Measurements from ENCODE around the gene SMIM21.

The SMIM21 gene

DNA sequence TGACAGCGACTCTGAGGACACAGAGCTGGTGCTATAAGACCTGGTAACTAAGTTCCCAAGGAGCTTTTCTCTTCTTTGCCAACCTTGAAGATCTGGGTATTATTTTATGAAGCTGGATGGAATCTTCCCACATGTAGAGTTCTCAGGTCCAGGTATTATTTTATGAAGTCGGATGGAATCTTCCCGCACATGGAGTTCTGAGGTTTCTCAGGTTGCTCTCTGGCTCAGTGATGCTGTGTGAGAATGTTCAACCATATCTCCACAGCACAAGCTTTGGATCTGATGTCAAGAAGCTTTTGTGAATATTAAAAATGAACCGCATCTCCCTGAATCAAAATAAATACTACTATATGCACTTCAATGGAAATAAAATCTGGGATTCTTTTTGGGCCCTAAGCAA lies at the start of gene SMIM21:
SMIM21 (minus strand) TSS at position 101 of the 400 bp plus-strand sequence. CDS start 140 bp downstream, outside the sequence.
- no peak for DNase-seq

DNA sequence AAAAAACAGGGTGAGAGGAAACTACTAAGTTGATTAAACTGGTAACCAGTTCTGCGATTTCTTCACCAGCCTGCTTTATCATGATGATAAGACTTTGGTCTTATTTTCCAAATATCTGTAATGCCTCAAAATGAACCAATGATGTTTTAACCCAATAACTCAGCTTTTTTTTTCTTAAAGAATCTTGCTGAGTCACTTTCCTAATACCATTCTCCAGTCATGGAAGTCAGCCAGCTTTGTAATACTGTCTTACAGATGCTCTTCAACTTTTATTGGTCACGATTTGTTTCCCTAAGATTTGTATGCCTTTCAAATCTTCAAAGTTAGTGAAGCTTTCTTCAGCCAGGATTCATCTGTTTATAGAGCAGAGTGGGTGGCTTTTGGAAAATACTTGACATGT lies 47.7 kb upstream of the SMIM21 start:
- no peak for DNase-seq

DNA sequence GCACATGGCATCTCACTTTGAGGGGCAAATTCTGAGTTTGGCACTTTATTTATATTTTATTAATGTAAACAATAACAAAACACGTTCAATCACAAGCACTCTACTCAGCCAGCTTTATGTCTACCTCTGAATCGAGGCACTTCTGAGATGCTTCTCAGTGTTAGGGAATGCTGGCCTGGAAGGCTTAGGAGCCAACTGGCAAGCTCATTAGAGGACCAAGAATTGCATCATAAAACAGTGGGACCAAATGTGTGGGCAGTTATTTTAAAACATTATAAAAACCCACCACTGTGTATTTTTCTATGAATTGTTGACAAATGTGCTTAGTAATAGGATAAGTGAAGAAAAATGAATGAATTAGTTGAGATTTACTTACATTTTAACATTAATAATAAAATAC lies 46.8 kb upstream of the SMIM21 start:
- DNase-seq = no peak

DNA sequence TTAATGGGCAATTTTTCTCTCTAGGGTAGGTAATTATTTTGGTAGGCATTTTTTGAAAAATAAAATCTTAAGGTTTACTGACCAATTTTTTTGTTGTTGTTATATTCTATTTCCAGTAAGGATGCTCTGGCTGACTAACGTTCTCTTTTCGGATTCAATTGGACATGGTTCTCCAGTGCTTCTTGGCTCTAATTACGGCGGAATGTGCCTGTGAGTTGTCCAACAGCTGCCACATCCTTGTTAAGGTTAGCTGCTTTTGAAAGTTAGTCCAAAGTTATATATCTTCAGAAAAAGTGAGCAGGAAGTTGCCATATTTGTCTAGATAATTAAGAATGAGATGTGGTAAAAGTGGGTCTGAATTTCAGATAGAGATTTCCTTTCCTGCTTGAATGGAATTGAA lies 45.8 kb upstream of the SMIM21 start:
- DNase-seq = no peak

DNA sequence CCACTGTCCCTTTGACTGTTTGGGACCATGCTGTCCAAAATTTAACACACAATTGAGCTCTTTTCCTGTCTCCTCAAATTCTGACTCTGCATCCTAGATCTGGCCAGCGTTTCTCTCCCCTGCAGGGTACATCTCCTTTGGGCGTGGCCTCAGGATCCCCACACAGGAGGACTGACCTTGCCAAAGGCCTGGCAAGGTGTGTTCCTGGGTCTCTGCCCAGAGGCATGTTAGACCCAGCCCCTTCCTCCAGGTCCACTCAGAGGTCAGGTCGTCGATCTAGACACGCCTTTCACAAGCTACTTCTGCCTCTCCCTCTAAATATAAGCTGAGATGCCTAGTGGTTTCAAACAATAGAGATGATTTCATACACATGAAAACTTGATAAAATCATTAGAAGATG lies 45.4 kb upstream of the SMIM21 start:
- no peak for DNase-seq

DNA sequence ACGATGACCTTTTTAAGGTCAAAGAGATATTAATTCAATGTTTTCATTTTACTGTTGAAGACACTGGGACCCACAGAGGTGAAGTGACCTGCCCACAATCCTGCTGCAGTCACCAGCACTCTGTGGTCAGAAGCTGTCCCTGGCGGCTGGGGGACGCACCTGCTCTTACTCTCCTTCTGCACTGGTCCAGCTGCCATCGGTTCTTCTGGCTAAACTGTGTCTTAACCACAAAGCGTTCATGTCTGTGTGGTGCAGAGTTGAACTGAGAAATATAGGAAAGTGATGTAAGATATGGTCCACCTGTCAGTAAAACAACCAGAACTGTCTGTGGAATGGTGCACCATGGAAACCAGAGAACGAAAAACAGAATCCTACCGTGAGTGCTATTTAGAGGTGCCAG lies 44.9 kb upstream of the SMIM21 start:
- no peak for DNase-seq

DNA sequence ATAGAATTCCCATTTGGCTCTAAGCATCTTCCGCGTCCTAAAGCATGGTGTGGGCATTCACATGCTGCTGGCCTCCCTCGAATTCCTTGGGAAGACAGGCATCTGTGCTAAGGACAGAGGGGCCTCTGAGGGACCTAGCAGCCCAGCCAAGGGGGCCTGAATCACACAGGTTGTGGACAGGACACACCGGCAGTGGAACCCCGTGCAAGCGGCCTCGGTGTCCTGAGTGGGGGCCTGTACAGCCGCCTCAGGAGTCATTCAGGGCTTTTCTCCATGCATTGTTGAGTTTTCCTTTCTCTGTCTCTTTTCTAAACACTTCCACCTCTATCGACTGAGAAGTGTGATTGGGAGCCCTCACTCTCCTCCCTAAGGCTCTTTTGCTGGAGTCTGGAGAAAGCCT lies 44.3 kb upstream of the SMIM21 start:
- no peak for DNase-seq

DNA sequence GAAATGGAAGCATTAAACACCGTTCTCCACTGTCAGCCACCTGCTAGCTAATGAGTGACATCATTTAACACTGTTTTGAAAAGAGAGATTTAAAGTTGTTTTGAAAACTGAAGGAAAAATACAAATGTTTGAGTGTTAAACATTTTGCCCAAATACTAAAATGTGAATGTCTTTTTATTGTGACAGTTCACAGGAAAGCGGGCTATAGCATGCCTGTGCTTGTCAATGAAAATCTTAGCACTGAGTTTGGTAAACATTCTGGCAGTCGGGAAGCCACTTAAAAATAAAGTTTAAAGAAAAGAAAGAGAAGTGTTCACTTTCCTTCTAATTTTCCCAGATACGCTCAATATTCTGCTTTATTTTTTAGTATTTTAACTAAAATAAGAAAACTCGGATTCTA lies 40.3 kb upstream of the SMIM21 start:
- DNase-seq = no peak

DNA sequence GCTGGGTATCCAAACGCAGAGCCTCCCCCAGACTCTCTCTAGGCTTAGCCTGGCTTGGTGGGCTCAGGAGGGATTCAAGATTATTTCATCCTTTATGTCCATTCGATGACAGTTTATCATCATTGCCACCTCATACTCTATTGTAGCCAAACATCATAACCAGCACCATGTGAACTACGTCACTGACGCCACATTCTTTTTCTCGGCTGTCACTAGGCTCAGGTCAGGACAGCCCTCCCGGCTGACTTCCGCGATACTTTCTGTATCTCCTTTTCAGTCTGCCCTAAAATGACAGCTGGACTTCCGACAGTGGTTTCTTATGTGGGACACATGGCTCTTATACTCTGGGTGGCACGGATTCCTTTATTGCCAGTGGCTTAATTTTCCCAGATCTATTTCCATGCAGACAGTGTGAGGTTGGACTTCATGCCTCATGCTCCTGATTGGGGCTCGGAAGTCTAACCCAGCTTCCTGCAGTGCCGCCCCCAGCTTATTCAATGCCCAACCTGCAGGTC lies 39.8 kb upstream of the SMIM21 start:
- no peak for DNase-seq

DNA sequence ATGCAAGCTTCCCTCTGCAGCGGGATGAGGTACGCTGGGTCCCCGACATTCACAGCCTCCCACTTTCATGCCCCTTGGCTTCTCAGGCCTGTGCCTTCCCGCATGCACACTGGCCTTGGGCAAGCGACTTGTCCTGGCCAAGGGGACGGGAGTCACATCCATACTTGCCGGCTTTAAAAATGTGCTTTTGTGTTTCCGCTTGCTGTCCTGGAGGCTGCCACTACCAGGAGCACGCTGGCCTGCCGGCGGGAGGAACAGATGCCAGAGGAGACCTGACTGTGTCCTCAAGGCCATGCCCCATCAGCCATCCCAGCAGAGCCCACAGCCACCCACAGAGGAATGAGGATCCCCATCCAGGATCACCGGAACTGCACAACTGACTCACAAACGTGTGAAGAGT lies 36.9 kb upstream of the SMIM21 start:
- no peak for DNase-seq

DNA sequence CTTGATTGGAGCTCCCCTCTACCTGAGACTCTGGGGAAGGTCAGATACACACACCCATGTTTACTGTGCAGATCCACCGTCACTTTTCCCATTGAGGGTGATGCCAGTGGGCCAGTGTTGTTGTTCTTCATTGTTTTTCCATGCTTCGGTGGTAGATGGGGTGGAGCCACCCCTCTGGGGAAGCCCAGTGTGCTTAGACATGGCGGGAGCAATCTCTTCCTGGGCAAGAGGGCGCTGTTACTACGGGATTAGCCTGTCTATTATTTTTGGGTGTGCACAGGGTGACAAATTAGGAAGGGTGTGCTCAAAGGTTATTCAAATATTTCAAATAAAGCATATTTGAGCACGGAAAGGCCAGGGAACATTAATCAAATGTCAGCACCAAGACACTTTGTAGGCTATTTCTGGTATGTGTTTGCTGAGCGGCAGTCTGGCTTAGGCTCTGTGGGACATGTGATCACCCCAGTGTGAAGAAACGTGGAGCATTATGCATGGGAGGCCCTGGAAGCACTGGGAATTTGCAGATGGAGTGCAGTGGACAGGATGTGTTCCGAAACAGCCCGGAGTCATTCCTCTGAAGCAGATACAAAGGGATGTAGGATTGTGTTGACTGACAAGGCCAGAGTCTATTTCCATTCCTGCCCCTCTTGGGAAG lies 34.8 kb upstream of the SMIM21 start:
- no peak for DNase-seq

DNA sequence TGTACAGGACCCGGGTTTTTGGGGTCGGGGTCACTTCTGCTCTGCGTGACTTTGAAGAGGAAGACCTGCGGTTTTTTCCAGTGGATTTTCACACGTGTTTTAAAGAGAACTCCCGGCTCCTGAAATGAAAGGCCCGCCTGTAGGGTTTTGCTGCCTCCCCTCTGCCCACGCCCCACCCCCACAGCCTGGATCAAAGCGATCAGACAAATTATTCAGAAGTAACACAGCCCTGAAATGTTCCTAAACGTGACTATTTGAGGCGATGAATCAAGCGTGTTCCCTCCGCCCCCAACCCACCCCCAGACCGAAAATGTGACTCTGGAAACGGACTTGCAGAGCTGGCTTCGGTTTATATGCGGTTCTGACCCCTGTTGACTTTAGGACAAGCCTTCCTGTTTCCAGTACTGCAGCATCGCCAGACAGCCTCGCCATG lies 28.7 kb upstream of the SMIM21 start:
- DNase-seq = no peak

DNA sequence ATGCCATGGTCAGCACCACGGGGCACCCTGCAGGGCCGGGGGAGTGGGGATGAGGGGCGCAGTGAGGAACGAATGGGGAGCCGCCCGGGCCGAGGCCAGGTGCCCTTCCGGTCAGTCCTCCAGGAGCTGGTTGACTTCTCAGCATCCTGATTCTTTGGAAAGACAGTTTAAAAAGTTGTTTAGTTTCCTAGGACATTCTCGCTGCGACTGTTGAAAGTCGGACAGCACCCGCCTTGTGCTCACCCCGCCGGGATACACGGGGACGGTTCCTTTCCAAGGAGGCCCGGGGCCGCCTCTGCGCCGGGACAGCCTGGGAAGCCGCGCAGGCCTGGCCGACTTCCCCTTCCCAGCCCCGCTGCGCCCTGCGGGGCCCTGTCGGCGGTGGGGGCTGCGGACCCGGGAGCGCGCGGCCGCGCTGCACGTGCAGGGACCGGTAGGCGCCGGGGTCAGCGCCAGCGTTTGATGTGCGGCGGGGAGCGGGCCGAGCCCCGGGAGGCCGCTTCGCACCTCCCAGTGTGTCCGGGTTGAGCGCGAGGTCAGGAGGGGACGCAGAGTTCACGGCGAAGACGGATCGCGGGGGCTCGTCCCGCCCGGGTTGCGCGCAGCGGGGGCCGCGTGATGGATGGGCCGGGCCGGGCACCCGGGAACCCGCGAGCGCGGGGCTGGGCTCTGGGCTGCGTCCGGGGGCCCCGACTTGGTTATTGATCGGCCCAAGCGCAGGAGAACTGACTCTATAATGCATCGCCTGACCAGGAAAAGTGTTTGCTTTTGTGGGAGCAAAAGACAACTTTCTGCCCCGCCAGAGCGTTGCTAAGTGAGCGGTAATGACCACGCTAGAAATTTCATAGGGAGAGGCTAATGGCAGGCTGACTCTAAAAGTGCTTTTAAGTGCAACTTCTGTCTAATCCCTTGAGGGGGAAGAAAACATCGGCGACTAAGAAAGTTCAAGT lies 28.0 kb upstream of the SMIM21 start:
- no peak for DNase-seq

DNA sequence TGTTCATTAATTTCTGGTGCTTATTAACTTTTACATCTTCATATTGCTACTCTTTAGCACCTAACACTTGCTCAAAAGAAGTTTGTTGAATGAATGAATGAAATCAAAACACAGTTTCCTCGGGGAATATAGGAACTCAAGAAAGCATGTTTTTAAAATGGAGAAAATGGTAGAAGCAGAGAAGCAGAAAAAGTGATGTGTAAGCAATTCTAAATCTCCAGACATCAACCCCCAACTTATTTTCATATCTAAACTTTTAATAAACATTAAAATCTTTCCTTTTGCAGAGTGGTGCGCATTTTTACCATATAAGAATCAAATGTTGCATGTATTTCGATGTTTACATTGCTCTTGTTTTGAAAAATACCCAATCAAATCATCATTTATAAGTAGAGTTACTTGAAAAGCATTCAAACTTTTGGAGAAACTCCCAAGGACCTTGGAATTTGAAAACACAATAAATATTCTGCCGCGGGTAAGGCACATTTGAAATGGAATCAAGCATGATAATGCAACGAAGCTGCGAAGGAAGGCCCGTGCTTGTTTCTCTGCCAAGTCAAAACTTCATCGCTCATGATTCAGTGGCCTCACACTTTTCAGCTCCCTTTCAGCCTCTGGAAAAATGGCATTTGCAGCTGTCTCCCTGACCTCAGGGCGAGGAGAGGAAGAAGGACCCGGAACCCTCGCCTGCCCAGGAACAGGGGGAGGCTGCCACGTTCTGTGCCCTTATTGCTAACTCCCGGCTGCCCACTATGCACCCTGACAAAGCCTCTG lies 26.7 kb upstream of the SMIM21 start:
- DNase-seq = no peak

DNA sequence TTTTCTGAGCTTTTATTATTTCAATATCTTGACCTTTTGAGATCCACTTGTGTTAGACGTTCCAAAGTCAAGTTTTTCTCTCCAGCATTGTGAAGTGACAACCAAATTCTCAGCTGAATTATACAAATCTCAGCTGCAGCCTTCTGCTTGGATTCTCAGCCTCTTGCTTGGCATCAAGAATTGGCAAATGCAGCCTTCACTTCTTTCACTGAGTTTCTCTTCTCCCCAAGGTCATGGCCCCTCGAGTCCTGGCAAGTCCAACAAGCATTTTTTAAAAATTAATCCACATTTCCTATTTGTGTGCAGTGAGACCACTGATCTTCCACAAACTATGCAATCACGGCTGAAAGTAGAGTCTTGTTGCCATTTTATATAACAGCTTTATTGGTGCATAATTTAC lies 23.4 kb upstream of the SMIM21 start:
- DNase-seq = no peak

DNA sequence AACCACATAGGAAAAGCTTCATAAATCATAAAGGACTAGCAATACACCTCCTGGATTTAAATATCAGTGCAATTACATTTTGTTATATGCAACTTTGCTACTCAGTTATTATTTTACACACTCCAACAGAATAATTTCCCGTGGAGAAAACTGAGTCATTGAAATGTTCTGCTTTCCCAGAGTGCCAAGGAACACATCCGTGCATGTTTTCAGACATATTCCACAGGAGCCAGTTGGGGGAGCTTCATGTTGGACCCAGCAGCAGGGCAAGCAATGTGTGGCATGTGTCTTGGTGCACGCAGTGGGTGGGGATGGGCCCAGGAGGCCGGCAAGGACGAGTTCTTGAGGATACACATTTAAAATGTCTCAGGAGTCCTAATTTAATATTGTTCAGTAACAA lies 14.4 kb upstream of the SMIM21 start:
- no peak for DNase-seq

DNA sequence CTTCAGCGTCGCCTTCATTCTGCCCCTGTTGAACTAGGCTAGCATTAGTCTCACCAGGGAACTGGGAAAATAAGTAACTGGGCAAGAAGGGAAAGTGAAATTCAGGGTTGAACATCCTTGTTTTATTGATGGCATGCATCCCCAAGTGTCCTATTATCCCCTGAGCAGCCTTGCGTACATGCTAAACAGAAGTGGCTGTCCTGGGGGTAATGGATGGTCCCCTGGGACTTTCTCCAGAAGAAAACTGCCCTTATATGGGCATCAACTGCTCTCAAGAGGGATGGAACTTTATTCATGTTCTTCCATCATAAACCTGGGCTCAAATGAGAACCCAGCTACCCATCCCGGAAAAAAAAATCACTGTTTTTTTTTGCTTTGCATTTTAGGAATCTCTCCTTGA lies 11.8 kb upstream of the SMIM21 start:
- DNase-seq = no peak

DNA sequence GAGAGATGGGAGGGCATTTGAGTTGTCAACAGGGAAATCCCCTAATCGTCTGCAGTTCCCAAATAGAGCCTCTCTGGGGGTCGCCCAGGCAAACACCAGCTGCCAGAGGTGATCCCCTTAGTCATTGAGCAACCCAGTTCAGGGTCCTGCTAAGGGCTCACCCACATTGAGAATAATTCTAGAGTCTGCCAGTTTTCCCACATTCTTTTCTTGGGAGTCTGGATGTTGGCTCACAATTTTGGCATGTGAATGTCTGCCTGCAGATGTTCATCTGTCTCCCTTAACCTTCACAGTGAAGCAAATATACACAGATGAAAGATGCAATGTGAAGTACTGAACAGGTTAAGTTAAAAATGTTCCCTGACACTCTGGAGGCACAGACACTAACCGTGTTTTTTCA lies 11.4 kb upstream of the SMIM21 start:
- no peak for DNase-seq

DNA sequence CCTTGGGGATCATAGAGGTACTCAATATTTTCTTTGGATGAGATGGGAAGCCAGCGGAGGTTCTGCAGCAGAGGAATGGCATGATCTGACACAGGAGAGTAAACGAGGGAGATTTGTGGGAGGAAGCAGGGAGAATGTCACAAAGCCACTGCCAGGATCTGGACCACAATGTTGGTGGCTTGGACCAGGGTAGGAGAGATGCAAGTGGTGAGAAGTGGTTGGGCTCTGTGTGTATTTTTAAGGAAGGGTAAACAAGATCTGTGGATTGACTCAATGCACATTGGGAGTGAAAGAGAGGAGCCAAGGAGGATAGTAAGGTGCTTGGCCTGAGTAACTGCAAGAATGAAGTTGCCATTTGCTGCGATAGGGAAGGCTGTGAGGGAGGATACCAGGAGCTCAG lies 10.5 kb upstream of the SMIM21 start:
- DNase-seq = no peak

DNA sequence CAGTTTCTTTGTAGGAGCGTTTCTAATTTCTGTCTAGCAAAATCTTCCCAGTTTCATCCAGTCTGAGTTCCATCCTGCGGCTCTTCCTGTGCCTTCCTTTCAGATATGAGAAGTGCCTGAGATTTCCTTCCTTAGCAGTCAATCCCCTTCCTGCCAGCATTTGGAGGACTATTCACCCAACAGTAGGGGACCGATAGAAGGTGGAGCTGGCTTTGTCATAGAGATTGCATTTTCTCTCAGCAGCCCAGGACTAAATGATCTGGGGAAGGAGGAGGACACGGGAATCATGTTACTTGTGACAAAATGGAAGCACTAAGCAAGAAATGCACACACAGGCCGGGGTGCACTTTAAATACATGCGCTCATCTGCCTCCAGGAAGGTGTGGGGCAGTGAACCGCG lies 5.6 kb upstream of the SMIM21 start:
- no peak for DNase-seq

DNA sequence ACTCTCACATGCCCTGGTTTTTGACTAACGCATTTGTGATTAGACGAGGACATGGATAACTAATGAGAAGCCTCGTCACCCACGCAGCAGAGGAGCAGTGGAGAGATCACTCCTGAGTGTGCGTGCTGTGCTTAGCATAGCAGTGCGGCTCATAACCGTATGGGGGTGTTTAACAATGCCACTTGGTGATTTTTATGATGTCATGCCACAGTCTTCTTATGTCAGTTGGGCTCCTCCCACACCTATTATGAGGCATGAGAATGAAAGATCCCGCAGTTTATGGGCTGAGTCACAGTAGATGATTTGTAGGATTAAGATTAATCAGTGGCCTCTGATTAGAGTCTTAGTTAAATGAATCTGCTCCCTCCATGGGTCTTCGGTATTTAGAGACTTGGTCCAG lies 2.5 kb upstream of the SMIM21 start:
- DNase-seq = no peak

DNA sequence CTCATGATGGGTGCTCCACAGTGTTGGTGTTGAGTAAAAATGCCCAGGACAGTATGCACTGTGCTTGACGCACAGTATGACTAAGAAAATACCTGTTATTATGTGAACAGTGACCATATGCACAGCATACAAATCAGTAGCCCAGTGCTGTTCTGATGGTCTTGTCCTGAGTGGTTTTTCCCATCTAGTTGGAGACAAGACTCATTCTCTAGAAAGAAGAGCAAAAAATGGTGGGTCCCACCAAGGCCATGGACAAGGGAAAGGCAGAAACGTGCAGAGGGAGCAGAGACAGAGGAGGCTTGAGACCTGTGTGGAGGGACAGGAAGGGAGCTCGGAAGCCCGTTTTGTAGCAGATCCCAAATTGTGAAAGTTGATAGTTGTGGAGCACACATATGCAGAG lies 987 bp upstream of the SMIM21 start:
- no peak for DNase-seq

DNA sequence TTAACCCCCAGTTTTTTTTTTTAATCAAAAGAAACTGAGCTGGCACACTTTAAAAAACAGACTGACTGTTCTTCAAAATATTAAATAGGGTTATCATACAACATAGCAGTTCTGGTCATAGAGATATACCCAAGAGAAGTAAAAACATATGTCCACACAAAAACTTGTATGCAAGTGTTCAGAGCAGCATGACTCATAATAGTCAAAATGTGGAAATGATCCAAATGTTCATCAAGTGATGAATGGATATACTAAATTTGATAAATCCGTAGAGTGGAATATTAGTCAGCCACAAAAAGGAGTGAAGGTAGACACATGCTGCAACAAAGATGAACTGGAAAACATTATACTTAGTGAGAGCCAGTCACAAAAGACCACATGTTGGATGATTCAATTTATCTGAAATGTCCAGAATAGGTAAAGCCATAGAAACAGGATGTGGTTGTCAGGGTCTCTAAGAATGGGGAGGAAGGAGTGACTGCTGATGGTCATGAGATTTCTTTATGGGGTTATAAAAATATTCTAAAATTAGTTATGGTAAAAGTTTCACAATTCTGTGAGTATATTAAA lies 5.1 kb downstream of the SMIM21 start:
- DNase-seq = no peak

Data from SHP77 treated with DMSO at 0.1 percent for 48 hours (cell line).